ENCODE results near the gene TXNRD2. TPM values are rescaled to one million over a fixed set of nuclear protein-coding genes. Genes with fewer than 3 reads are reported as not detected.
A peak's percentile ranks its signal among the peaks of the same experiment; 100 is the strongest.

Gene TXNRD2
- total RNA-seq, 2 experiments from 2014 or later: 24.7 to 28.9 TPM

DNA sequence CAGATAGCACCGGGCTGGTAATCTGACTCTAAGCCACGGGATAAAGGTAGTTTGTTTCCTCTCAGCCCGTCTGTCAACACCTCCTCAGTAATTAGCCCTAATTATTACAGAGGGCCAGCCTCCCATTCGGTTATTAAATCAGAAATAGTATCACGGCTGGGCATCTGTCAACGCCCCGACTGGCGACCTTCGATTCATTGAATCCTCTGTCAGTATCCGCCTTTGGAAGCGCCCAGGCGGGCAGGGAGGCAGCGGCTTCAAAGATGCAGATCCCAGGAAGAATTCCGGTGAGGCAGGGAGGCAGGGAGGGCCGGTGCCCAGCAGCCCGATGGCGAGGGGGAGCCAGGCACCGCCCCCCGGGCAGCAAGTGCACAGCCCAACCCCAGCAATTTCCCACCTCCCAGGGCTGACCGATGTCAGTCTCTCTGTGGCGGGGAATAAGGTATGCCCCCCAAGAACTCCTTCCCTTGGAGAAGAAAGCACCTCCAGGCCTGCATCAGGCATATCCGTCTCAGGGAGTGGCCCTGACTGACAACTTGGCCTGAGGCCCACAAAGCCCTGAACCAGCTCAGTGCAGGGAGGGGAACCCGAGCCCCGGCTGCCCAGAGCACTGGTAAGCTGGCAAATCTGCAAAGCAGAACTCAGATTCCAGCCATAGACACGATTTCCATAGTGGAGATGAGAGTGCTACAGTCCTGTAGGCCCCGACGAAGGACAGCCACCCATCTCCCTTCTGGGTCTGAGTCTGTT lies 98.3 kb downstream of the TXNRD2 start:
- intact Hi-C loops (cut with micrococcal nuclease; ENCODE audit: unreplicated experiment): loop anchor here (5.0 kb wide), 1 partner anchor 69 kb away; no protein-coding TSS in a partner anchor
- BruUV-seq (replicated peaks): no TSS peak
- DNase-seq (ENCODE audit: low spot score): no peak
- Histone ChIP-seq H3K36me3 (ENCODE audit: insufficient read depth, low read length) (peaks cover 19% of the 10 kb centered on the region), H4K20me1 (ENCODE audit: insufficient read depth, low read length) (no peaks in the 10 kb centered on the region), H3K27ac (ENCODE audit: low read depth, low read length, poor library complexity, severe bottlenecking) (no peak overlapping the region), H3K79me2 (ENCODE audit: insufficient read depth, low read depth, low read length) (no peaks in the 10 kb centered on the region), H3K4me3 (ENCODE audit: low read depth, low read length, poor library complexity, severe bottlenecking) (no peak overlapping the region), H3K9me3 (ENCODE audit: low read length) (no peaks in the 10 kb centered on the region), H3K9me2 (ENCODE audit: insufficient read depth, low read length) (no peaks in the 10 kb centered on the region), H3K4me2 (ENCODE audit: low read length) (no peak overlapping the region), H2AFZ (ENCODE audit: low read length) (no peak overlapping the region), H3K4me1 (ENCODE audit: insufficient read depth, low read length, poor library complexity, severe bottlenecking) (peaks cover 45% of the 10 kb centered on the region)
- no peak for TF ChIP-seq EZH2phosphoT487 (IDR thresholded peaks at IDR 0.05; ENCODE audit: borderline replicate concordance, low read depth, low read length)
- TF ChIP-seq CTCF (conservative IDR thresholded peaks at IDR 0.05; ENCODE audit: low read length): no peak
- CTCF ChIA-PET (ENCODE audit: unreplicated experiment): no interaction called here
- POLR2A ChIA-PET: interaction anchor here (0.6 to 2.2 kb wide), 3 partner anchors 8 to 46 kb away, joined by 3 to 5 read pairs (median 3); no protein-coding TSS in a partner anchor

DNA sequence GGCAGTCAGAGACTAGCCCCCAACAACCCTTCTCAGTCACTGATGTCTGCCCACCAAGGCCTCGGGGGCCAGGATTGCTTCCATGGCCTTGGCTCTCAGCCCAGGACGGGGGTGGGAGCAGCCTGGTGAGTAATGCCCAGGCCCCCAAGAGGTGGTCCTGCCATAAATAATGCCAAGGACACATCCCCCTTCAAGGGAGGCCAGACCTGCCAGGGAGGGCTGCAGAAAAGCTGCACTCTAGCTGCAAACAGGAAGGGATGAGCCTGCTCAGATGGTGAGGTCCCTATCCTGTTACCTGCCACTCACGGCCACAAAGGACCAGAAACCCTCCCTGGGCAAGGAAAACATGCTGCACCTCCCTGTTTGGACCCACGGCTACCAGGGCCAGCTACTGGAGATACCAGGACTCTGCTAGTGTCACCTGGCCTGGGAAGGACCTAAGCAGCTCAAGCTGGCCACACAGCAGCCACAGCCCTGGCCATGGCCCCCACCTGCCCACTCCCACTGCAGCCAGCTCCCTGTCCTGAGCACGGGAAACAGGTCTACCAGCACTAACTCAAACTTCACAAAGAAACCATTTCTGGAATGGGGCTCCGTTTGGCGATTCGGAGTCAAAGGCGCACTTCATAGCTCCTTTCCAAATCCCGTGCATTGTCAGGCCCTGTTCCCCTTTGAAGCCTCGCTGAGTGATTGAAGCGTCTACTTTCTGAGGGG lies 99.1 kb downstream of the TXNRD2 start:
- no peaks in the 10 kb centered on the region for H4K20me1 ChIP-seq (ENCODE audit: insufficient read depth, low read length)
- H3K9me3 ChIP-seq (ENCODE audit: low read length): no peaks in the 10 kb centered on the region
- no peak overlapping the region for H2AFZ ChIP-seq (ENCODE audit: low read length)
- H3K4me1 ChIP-seq (ENCODE audit: insufficient read depth, low read length, poor library complexity, severe bottlenecking): peaks cover 45% of the 10 kb centered on the region
- H3K79me2 ChIP-seq (ENCODE audit: insufficient read depth, low read depth, low read length): no peaks in the 10 kb centered on the region
- POLR2A ChIA-PET: interaction anchor here (0.6 to 0.8 kb wide), 2 partner anchors 9 to 47 kb away, joined by 3 read pairs; no protein-coding TSS in a partner anchor
- intact Hi-C loops (cut with micrococcal nuclease; ENCODE audit: unreplicated experiment): loop anchor here (5.0 kb wide), 1 partner anchor 70 kb away; no protein-coding TSS in a partner anchor
- no peaks in the 10 kb centered on the region for H3K9me2 ChIP-seq (ENCODE audit: insufficient read depth, low read length)
- CTCF ChIA-PET (ENCODE audit: unreplicated experiment): interaction anchor here (1.3 kb wide), 1 partner anchor 48 kb away, joined by 4 read pairs; no protein-coding TSS in a partner anchor
- peak overlapping the region; percentile 26 for H3K27ac ChIP-seq (ENCODE audit: low read depth, low read length, poor library complexity, severe bottlenecking)
- H3K4me2 ChIP-seq (ENCODE audit: low read length): peak overlapping the region; percentile 32
- no peak for DNase-seq (ENCODE audit: low spot score)
- no peak overlapping the region for H3K4me3 ChIP-seq (ENCODE audit: low read depth, low read length, poor library complexity, severe bottlenecking)
- H3K36me3 ChIP-seq (ENCODE audit: insufficient read depth, low read length): peaks cover 11% of the 10 kb centered on the region
- no TSS peak for BruUV-seq (replicated peaks)
- TF ChIP-seq EZH2phosphoT487 (IDR thresholded peaks at IDR 0.05; ENCODE audit: borderline replicate concordance, low read depth, low read length) (no peak), CTCF (conservative IDR thresholded peaks at IDR 0.05; ENCODE audit: low read length) (no peak)

Data from OCI-LY7 (cell line).